Activated naive CD4-positive, alpha-beta T cell treated with anti-CD3 and anti-CD28 coated beads for 36 hours (primary cell): ENCODE measurements around the gene C13orf46. TPM values are rescaled to one million over a fixed set of nuclear protein-coding genes. Genes with fewer than 3 reads are reported as not detected.

Experiments
- CTCF ChIA-PET: fragments of 350-600 bp; sonication (Branson Sonifier 250); formaldehyde crosslinking; loops from one replicate; lab custom pipeline; 2021; ENCODE audit warnings: antibody characterized with exemption; lab: Charles Lee
- DNase-seq: peaks from one replicate; pipeline ENCODE4 v3.0.0-alpha.2; 2020
- H3K27ac Mint-ChIP-seq: one replicate; pipeline ENCODE4 v1.8.0; 2021; ENCODE audit warnings: mild to moderate bottlenecking, mixed read lengths
- H3K27me3 Mint-ChIP-seq: one replicate; pipeline ENCODE4 v1.8.0; 2021; ENCODE audit warnings: low read depth, mixed read lengths
- H3K36me3 Mint-ChIP-seq: one replicate; pipeline ENCODE4 v1.8.0; 2021; ENCODE audit warnings: low read depth, mixed read lengths
- H3K4me1 Mint-ChIP-seq: one replicate; pipeline ENCODE4 v1.8.0; 2021; ENCODE audit warnings: low read depth, mixed read lengths
- H3K4me3 Mint-ChIP-seq: one replicate; pipeline ENCODE4 v1.8.0; 2021; ENCODE audit warnings: mild to moderate bottlenecking, moderate library complexity, mixed read lengths
- H3K9me3 Mint-ChIP-seq: one replicate; pipeline ENCODE4 v1.8.0; 2021; ENCODE audit warnings: mixed read lengths
- intact Hi-C: fragments of 100-400 bp; cut with micrococcal nuclease; formaldehyde crosslinking; loops from one replicate; pipeline ENCODE4 v1.15.1; 2023
- total RNA-seq, 2 experiments: library from RNA; stranded (reverse); gene quantifications; one replicate each; pipeline ENCODE4 v1.2.3, GENCODE V29; 2021

The C13orf46 gene
- total RNA-seq, 2 experiments from 2014 or later = 1.7 to 1.8 TPM

DNA sequence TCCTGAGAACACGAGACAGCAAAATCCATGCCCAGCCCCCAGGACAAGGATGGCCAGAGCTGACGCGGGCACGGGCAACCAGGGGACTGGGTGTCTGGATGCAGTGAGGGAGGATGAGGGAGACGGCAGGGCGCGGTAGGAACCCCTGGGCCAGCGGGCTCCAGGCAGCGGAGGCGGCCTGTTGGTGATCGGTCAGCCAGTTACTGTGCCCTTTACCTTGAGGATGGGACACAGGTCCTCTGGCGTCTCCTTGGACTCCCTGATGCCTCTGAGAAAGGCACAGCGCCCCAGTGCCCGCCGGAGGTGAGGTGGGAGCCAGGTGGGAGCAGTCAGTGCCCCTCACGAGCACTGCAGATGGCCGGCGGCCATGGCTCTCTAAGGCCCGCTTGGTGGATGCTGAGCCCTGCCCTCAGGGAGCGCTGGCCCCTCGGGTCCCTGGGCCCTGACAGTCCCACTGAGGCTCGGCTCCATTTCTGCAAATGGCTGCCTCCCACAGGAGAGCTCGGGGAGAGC is 31.2 kb downstream of the C13orf46 start:
- H3K4me1 Mint-ChIP-seq = no peaks in the 10 kb centered on the region
- CTCF ChIA-PET = no interaction called here
- intact Hi-C loops = no loop called here
- H3K4me3 Mint-ChIP-seq = no peak overlapping the region
- H3K27ac Mint-ChIP-seq = no peak overlapping the region
- H3K27me3 Mint-ChIP-seq = no peaks in the 10 kb centered on the region
- DNase-seq = no peak
- no peaks in the 10 kb centered on the region for H3K9me3 Mint-ChIP-seq
- no peaks in the 10 kb centered on the region for H3K36me3 Mint-ChIP-seq

GRCh38 chr13:113941571-113942191 is 32.2 kb downstream of the C13orf46 start:
- CTCF ChIA-PET = no interaction called here
- H3K27ac Mint-ChIP-seq = no peak overlapping the region

GRCh38 chr13:113939944-113940297 is 34.0 kb downstream of the C13orf46 start:
- CTCF ChIA-PET = no interaction called here
- intact Hi-C loops = no loop called here
- no peaks in the 10 kb centered on the region for H3K9me3 Mint-ChIP-seq
- H3K27ac Mint-ChIP-seq = no peak overlapping the region
- H3K36me3 Mint-ChIP-seq = no peaks in the 10 kb centered on the region
- no peak overlapping the region for H3K4me3 Mint-ChIP-seq
- DNase-seq = no peak
- H3K27me3 Mint-ChIP-seq = no peaks in the 10 kb centered on the region
- no peaks in the 10 kb centered on the region for H3K4me1 Mint-ChIP-seq

More at GRCh38 chr13:113941571-113942191, 32.2 kb downstream of the C13orf46 start:
- no peaks in the 10 kb centered on the region for H3K9me3 Mint-ChIP-seq
- no peak for DNase-seq
- H3K27me3 Mint-ChIP-seq = no peaks in the 10 kb centered on the region
- H3K4me3 Mint-ChIP-seq = no peak overlapping the region
- no peaks in the 10 kb centered on the region for H3K36me3 Mint-ChIP-seq
- H3K4me1 Mint-ChIP-seq = no peaks in the 10 kb centered on the region
- intact Hi-C loops = no loop called here

- no peak overlapping the region for H3K4me3 Mint-ChIP-seq
- no peaks in the 10 kb centered on the region for H3K27me3 Mint-ChIP-seq
- no peaks in the 10 kb centered on the region for H3K36me3 Mint-ChIP-seq
- no peak for DNase-seq
- no peaks in the 10 kb centered on the region for H3K9me3 Mint-ChIP-seq
- no peak overlapping the region for H3K27ac Mint-ChIP-seq
- CTCF ChIA-PET = no interaction called here
- H3K4me1 Mint-ChIP-seq = no peaks in the 10 kb centered on the region
- intact Hi-C loops = no loop called here
These were observed 34.5 kb downstream of the C13orf46 start for GRCh38 chr13:113939129-113939943.

DNA sequence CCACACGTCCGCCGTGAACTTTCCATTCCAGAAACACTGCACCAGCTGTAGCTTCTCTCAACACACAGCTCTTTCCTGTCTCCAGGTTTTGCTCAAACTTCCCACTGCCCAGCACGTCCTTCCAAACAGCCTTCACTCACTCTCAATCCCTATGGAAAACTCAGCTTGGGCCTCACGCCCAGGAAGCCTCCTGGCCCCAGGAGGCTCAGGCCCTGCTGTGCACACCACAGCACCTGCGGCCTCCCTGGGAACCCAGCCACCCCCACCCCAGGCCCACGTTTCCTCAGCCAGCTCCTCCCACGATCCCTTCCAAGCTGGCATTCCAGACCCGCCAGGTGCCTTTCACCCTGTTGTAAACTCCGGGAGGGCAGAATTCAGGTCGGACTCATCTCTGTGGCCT is 35.2 kb downstream of the C13orf46 start:
- Mint-ChIP-seq H3K27ac (no peak overlapping the region), H3K4me3 (no peak overlapping the region), H3K4me1 (no peaks in the 10 kb centered on the region), H3K36me3 (no peaks in the 10 kb centered on the region), H3K27me3 (no peaks in the 10 kb centered on the region), H3K9me3 (no peaks in the 10 kb centered on the region)
- no peak for DNase-seq
- CTCF ChIA-PET = no interaction called here
- intact Hi-C loops = no loop called here

DNA sequence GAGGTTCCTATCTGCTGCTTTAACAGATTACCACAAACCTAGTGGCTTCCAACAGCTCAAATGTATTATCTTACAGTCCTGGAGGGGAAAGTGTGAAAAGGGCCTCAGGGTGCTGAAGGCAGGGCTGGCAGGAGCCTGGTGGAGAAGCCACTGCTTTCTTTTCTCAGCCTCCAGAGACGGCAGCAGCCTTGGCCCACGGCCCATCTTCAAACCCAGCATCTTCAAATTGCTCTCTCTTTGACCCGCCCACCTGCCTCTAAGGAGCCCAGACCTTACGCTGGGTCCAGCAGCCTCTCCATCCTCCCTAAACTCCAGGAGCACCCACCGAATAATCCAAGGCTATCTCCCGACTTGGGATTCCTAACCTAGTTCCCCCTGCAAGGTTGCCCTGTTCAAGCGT is 35.6 kb downstream of the C13orf46 start:
- intact Hi-C loops = no loop called here
- Mint-ChIP-seq H3K27ac (no peak overlapping the region), H3K9me3 (no peaks in the 10 kb centered on the region), H3K36me3 (no peaks in the 10 kb centered on the region), H3K4me3 (no peak overlapping the region), H3K27me3 (no peaks in the 10 kb centered on the region), H3K4me1 (no peaks in the 10 kb centered on the region)
- DNase-seq = no peak
- CTCF ChIA-PET = no interaction called here

DNA sequence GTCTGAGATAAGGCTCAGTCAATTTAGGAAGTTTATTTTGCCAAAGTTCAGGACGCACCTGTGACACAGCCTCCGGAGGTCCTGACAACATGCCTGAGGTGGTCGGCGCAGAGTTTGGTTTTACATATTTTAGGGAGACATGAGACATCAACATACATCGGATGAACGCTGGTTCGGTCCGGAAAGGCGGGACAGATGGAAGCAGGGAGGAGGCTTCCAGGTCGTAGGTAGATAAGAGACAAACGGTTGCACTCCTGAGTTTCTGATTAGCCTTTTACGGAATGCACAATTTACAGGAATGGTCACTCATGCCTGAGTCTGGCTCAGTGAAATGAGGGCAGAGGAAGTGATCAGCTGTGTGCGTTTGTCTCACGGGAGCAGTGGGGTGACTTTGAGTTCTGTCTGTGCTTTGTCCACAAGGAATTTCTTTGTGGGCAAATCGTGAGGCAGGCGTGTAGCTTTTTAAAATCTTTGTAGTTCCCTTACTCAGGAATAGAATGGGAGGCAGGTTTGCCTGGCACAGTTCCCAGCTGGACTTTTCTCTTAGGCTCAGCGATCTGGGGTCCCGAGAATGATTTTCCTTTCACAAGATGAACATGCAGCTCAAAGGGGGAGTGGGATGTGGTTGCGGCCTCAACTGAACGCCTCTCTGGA is 36.2 kb downstream of the C13orf46 start:
- Mint-ChIP-seq H3K36me3 (no peaks in the 10 kb centered on the region), H3K4me1 (no peaks in the 10 kb centered on the region), H3K27me3 (no peaks in the 10 kb centered on the region), H3K9me3 (no peaks in the 10 kb centered on the region), H3K4me3 (no peak overlapping the region), H3K27ac (no peak overlapping the region)
- CTCF ChIA-PET = interaction anchor here (0.6 kb wide), 1 partner anchor 17 kb away, joined by 3 read pairs; no protein-coding TSS in a partner anchor
- intact Hi-C loops = no loop called here
- DNase-seq = no peak

GRCh38 chr13:113937073-113937472 is 36.8 kb downstream of the C13orf46 start:
- CTCF ChIA-PET = interaction anchor here (0.6 kb wide), 1 partner anchor 16 kb away, joined by 3 read pairs; no protein-coding TSS in a partner anchor
- no peak for DNase-seq
- Mint-ChIP-seq H3K9me3 (no peaks in the 10 kb centered on the region), H3K4me3 (no peak overlapping the region), H3K4me1 (no peaks in the 10 kb centered on the region), H3K27ac (no peak overlapping the region), H3K27me3 (no peaks in the 10 kb centered on the region), H3K36me3 (no peaks in the 10 kb centered on the region)
- intact Hi-C loops = no loop called here

GRCh38 chr13:113936166-113936965 is 37.5 kb downstream of the C13orf46 start:
- H3K4me1 Mint-ChIP-seq = no peaks in the 10 kb centered on the region
- no peak overlapping the region for H3K27ac Mint-ChIP-seq
- no peak for DNase-seq
- H3K9me3 Mint-ChIP-seq = no peaks in the 10 kb centered on the region
- no peaks in the 10 kb centered on the region for H3K36me3 Mint-ChIP-seq
- intact Hi-C loops = no loop called here
- CTCF ChIA-PET = interaction anchor here (0.8 kb wide), 1 partner anchor 24 kb away, joined by 3 read pairs; no protein-coding TSS in a partner anchor
- no peaks in the 10 kb centered on the region for H3K27me3 Mint-ChIP-seq
- H3K4me3 Mint-ChIP-seq = no peak overlapping the region

- Mint-ChIP-seq H3K4me1 (peaks cover 3% of the 10 kb centered on the region), H3K36me3 (no peaks in the 10 kb centered on the region), H3K27ac (no peak overlapping the region), H3K27me3 (no peaks in the 10 kb centered on the region), H3K4me3 (no peak overlapping the region), H3K9me3 (no peaks in the 10 kb centered on the region)
- no peak for DNase-seq
- intact Hi-C loops = no loop called here
- CTCF ChIA-PET = no interaction called here
These were observed 38.7 kb downstream of the C13orf46 start for GRCh38 chr13:113935001-113935844.

GRCh38 chr13:113934576-113934975 is 39.3 kb downstream of the C13orf46 start:
- Mint-ChIP-seq H3K27ac (no peak overlapping the region), H3K4me1 (peaks cover 3% of the 10 kb centered on the region), H3K9me3 (no peaks in the 10 kb centered on the region), H3K27me3 (no peaks in the 10 kb centered on the region), H3K4me3 (no peak overlapping the region), H3K36me3 (no peaks in the 10 kb centered on the region)
- no peak for DNase-seq
- intact Hi-C loops = no loop called here
- CTCF ChIA-PET = no interaction called here
